ENCODE results near the gene NT5C1A. TPM values are rescaled to one million over a fixed set of nuclear protein-coding genes. Genes with fewer than 3 reads are reported as not detected.

Gene NT5C1A
- total RNA-seq, 1 donor from 2014 or later: not detected

DNA sequence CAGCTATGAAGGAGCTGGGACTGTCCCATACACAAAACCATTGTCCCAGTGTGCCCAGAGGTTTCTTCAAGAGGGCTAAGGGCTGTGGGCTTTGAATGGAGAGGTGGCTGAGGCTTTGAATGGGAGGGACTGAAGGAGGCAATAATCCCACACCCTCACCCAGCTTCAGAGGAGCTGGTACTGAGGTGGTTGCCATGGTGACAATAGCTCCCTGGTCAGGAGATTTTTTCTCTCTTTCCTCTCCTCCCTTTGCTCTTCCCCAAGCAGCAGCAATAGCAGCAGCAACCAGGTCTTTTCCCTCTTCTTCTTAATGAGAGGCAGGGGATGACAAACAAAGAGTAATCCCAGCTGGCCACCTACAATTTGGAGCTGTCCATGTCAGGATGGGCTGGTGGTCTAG, 17.7 kb upstream of the NT5C1A start:
- TF ChIP-seq, protein P1, sequence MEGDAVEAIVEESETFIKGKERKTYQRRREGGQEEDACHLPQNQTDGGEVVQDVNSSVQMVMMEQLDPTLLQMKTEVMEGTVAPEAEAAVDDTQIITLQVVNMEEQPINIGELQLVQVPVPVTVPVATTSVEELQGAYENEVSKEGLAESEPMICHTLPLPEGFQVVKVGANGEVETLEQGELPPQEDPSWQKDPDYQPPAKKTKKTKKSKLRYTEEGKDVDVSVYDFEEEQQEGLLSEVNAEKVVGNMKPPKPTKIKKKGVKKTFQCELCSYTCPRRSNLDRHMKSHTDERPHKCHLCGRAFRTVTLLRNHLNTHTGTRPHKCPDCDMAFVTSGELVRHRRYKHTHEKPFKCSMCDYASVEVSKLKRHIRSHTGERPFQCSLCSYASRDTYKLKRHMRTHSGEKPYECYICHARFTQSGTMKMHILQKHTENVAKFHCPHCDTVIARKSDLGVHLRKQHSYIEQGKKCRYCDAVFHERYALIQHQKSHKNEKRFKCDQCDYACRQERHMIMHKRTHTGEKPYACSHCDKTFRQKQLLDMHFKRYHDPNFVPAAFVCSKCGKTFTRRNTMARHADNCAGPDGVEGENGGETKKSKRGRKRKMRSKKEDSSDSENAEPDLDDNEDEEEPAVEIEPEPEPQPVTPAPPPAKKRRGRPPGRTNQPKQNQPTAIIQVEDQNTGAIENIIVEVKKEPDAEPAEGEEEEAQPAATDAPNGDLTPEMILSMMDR (IDR thresholded peaks at IDR 0.05; ENCODE audit: unreplicated experiment): no peak
- Mint-ChIP-seq H3K36me3 (ENCODE audit: insufficient read depth) (no peaks in the 10 kb centered on the region), H3K9me3 (ENCODE audit: low read depth) (no peaks in the 10 kb centered on the region), H3K27ac (no peak overlapping the region), H3K4me1 (ENCODE audit: low read depth) (peaks cover 3% of the 10 kb centered on the region), H3K27me3 (peaks cover 86% of the 10 kb centered on the region), H3K4me3 (ENCODE audit: low read depth) (no peak overlapping the region)
- DNase-seq (ENCODE audit: low spot score, unreplicated experiment): no peak

DNA sequence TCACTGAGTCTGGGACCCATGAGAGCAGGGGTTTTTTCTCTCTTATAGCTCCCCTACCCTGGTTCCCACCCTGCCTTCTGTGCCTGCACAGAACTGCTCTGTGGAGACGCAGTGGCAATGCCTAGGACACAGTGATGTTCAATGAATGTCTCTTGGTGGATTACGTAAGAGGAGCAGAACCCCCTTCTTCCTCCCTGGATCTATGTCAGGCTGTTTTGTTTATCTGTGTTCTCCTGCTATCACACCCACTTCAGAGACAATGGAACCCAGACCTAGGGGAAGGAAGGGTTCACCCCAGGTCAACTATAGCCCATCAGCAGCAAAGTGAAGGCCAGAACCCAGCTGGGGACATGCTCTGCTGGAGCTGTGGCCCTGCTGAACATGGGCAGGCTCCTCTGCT, 17.3 kb upstream of the NT5C1A start:
- TF ChIP-seq, protein P1 (IDR thresholded peaks at IDR 0.05; ENCODE audit: unreplicated experiment): no peak
- no peak for DNase-seq (ENCODE audit: low spot score, unreplicated experiment)
- Mint-ChIP-seq H3K4me3 (ENCODE audit: low read depth) (no peak overlapping the region), H3K27me3 (peaks cover 86% of the 10 kb centered on the region), H3K4me1 (ENCODE audit: low read depth) (peaks cover 3% of the 10 kb centered on the region), H3K36me3 (ENCODE audit: insufficient read depth) (no peaks in the 10 kb centered on the region), H3K9me3 (ENCODE audit: low read depth) (no peaks in the 10 kb centered on the region), H3K27ac (no peak overlapping the region)

DNA sequence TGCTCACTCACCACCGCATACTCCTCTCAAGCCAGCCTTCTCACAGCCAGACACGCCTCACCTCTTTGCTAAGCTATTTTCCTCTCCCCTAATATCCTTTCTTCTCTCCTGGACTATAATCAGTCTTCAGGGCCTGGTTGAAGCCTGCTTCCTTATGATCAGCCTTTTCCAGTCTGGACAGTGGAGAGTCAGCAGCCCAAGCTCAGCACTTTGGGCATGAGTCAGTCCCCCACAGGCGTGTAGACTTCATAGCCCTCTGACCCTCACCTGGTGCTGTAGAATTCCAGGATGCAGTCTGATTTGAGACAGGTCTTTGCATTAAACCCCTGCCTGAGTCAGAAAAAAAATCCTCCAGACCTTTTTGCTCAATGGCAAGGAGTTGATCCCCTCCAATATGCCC, 16.8 kb upstream of the NT5C1A start:
- Mint-ChIP-seq H3K36me3 (ENCODE audit: insufficient read depth) (no peaks in the 10 kb centered on the region), H3K27ac (no peak overlapping the region), H3K4me1 (ENCODE audit: low read depth) (peaks cover 3% of the 10 kb centered on the region), H3K4me3 (ENCODE audit: low read depth) (no peak overlapping the region), H3K9me3 (ENCODE audit: low read depth) (no peaks in the 10 kb centered on the region), H3K27me3 (peaks cover 85% of the 10 kb centered on the region)
- no peak for DNase-seq (ENCODE audit: low spot score, unreplicated experiment)
- TF ChIP-seq, protein P1 (IDR thresholded peaks at IDR 0.05; ENCODE audit: unreplicated experiment): no peak

DNA sequence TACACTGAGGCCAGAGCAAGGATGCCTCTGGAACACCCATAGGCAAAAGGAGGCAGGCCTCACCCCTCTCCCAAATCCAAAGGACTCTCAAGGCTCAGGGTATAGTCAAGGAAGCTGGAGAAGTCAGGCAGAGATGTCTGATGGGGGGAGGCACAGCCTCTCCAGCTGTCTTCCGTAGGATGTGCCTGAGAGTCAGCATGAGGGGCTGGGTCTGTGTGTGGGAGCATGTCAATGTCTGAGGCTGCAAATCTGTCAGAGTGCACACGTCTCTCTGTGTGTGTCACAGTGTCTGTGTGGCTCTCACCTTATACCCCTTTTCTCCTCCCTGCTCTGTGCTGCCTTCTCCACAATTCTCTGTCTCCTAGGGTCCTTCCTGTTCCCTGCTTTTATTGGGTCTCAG, 15.3 kb upstream of the NT5C1A start:
- TF ChIP-seq, protein P1 (IDR thresholded peaks at IDR 0.05; ENCODE audit: unreplicated experiment): no peak
- no peak overlapping the region for H3K27ac Mint-ChIP-seq

DNA sequence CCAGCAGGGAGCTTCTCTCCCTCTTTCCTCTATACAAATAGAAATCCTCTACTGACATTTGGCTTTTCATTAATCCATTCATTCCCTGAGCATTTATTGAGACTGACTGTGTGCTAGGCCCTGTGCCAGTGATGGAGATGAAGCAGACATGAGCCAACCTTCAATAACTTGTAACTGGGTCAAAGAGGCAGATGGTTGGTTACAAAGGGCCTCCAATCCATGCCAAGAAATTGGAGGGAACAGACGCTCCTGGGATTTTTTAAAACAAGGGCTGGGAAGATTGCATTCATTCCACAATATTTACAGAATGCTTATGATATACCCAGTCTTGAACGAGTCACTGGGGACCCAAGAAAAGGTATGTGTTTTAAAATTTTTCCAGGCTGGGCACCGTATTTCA, 13.2 kb upstream of the NT5C1A start:
- Mint-ChIP-seq H3K27me3 (peaks cover 91% of the 10 kb centered on the region), H3K36me3 (ENCODE audit: insufficient read depth) (peaks cover 1% of the 10 kb centered on the region), H3K9me3 (ENCODE audit: low read depth) (no peaks in the 10 kb centered on the region), H3K4me3 (ENCODE audit: low read depth) (no peak overlapping the region), H3K27ac (no peak overlapping the region), H3K4me1 (ENCODE audit: low read depth) (no peaks in the 10 kb centered on the region)
- TF ChIP-seq, protein P1 (IDR thresholded peaks at IDR 0.05; ENCODE audit: unreplicated experiment): no peak
- no peak for DNase-seq (ENCODE audit: low spot score, unreplicated experiment)

More for the DNA sequence above, 15.3 kb upstream of the NT5C1A start:
- H3K9me3 Mint-ChIP-seq (ENCODE audit: low read depth): no peaks in the 10 kb centered on the region
- DNase-seq (ENCODE audit: low spot score, unreplicated experiment): no peak
- peaks cover 86% of the 10 kb centered on the region for H3K27me3 Mint-ChIP-seq
- H3K36me3 Mint-ChIP-seq (ENCODE audit: insufficient read depth): peaks cover 1% of the 10 kb centered on the region
- peaks cover under 1% of the 10 kb centered on the region for H3K4me1 Mint-ChIP-seq (ENCODE audit: low read depth)
- H3K4me3 Mint-ChIP-seq (ENCODE audit: low read depth): no peak overlapping the region
